Lung (tissue), 12 donors: ENCODE measurements around the gene RALGPS1. TPM values are rescaled to one million over a fixed set of nuclear protein-coding genes. Genes with fewer than 3 reads are reported as not detected.

Source experiments
- ATAC-seq: fragments of 200-7000 bp; cut with Tn5 transposase; one replicate; pipeline ENCODE4 v1.9.1; 2020; ENCODE audit warnings: moderate number of reproducible peaks; ENCODE audit not compliant: insufficient read depth, low FRiP score
- DNase-seq, 3 donors: peaks; one replicate each; pipeline ENCODE4 v3.0.0-alpha.2; 2013 to 2017
- H3K27ac ChIP-seq, 2 donors: one replicate each; pipeline ENCODE4 v1.5.1; 2013; ENCODE audit warnings: mild to moderate bottlenecking in 2 of 2, moderate library complexity in 2 of 2, control low read depth in 1 of 2, inconsistent platforms in 1 of 2, low read depth in 1 of 2, low read length in 1 of 2
- H3K27me3 ChIP-seq, 3 donors: one replicate each; pipeline ENCODE4 v1.5.1; 2013; ENCODE audit warnings: low read length in 2 of 3; ENCODE audit not compliant: control insufficient read depth in 3 of 3, insufficient read depth in 3 of 3
- H3K36me3 ChIP-seq, 4 donors: one replicate each; pipeline ENCODE4 v1.5.1; 2013; ENCODE audit warnings: low read length in 4 of 4, mild to moderate bottlenecking in 1 of 4, moderate library complexity in 1 of 4; ENCODE audit not compliant: control insufficient read depth in 4 of 4, insufficient read depth in 4 of 4
- H3K4me1 ChIP-seq, 5 donors: one replicate each; pipeline ENCODE4 v1.5.1; 2013; ENCODE audit warnings: low read length in 5 of 5, mild to moderate bottlenecking in 2 of 5, moderate library complexity in 1 of 5; ENCODE audit not compliant: control insufficient read depth in 5 of 5, insufficient read depth in 5 of 5
- H3K4me3 ChIP-seq: one replicate; pipeline ENCODE4 v1.5.1; 2013; ENCODE audit warnings: mild to moderate bottlenecking, control low read depth, moderate library complexity
- H3K9ac ChIP-seq, 2 donors: one replicate each; pipeline ENCODE4 v1.5.1; 2013; ENCODE audit warnings: low read length in 2 of 2, control low read depth in 1 of 2; ENCODE audit not compliant: insufficient read depth in 1 of 2
- H3K9me3 ChIP-seq, 4 donors: one replicate each; pipeline ENCODE4 v1.5.1; 2013; ENCODE audit warnings: low read length in 3 of 4, mild to moderate bottlenecking in 1 of 4, moderate library complexity in 1 of 4; ENCODE audit not compliant: control insufficient read depth in 4 of 4, insufficient read depth in 3 of 4
- CTCF ChIP-seq: IDR thresholded peaks from 2 replicates; pipeline ENCODE4 v1.5.1; 2012; ENCODE audit warnings: mild to moderate bottlenecking; ENCODE audit errors: control extremely low read depth, extremely low read depth
- WGBS, 2 donors: extraction: QIAGEN DNeasy Blood & Tissue Kit; methylation state at CpG; one replicate each; pipeline ENCODE4 v1.1.7; 2013; 5-methylcytosine and 5-hydroxymethylcytosine counted together
- polyA plus RNA-seq, 2 donors: library from polyadenylated mRNA; stranded (reverse); fragments of 200-250 nt; gene quantifications; one replicate each; pipeline ENCODE4 v1.2.1, GENCODE V29; 2013
- total RNA-seq, 2 donors: library from RNA; depleted of rRNA in 1 of 2; stranded (reverse); fragments of >200 nt in 1 of 2; gene quantifications; one replicate each; pipeline ENCODE4 v1.2.1, GENCODE V29; 2014 to 2021
- donor health status: control.
- donor health status: control.
- donor health status: Bipolar disorder and iron deficiency.
- donor health status: healthy.
- donor health status: DM: yes; HTN: yes; CAD: no.

The RALGPS1 gene
- total and polyA plus RNA-seq, 4 donors: 3.5 to 30.3 (median 11.9) TPM

GRCh38 chr9:127154390-127155191 lies 240.0 kb downstream of the RALGPS1 start:
- Histone ChIP-seq H3K9me3 (no peaks in the 10 kb centered on the region), H3K27me3 (no peaks in the 10 kb centered on the region), H3K36me3 (no peaks in the 10 kb centered on the region), H3K27ac (peak overlapping the region in 1 of 2 donors; percentile 55), H3K9ac (no peak overlapping the region), H3K4me1 (peaks cover 4 to 11% (median 7%) of the 10 kb centered on the region in 5 donors), H3K4me3 (no peak overlapping the region)
- DNase-seq (peak; percentile 42 to 71 (median 56)), ATAC-seq (peak; percentile 88)
- 43 to 64% methylated on average over 13 of the region's 13 CpGs for WGBS, 2 donors
- no peak for TF ChIP-seq CTCF

- no peak for ATAC-seq
- H3K9ac ChIP-seq: no peak overlapping the region
These were observed 240.9 kb downstream of the RALGPS1 start for GRCh38 chr9:127155314-127155960.

GRCh38 chr9:127158786-127159324 lies 244.3 kb downstream of the RALGPS1 start:
- DNase-seq (no peak), ATAC-seq (no peak)
- no peak overlapping the region for H3K4me3 ChIP-seq
- no peak overlapping the region for H3K9ac ChIP-seq
- no peaks in the 10 kb centered on the region for H3K36me3 ChIP-seq
- no peaks in the 10 kb centered on the region for H3K27me3 ChIP-seq
- no peak for TF ChIP-seq CTCF
- H3K4me1 ChIP-seq: peaks cover 5 to 16% (median 8%) of the 10 kb centered on the region in 5 donors
- H3K27ac ChIP-seq: no peak overlapping the region
- no peaks in the 10 kb centered on the region for H3K9me3 ChIP-seq
- WGBS, 2 donors: 88 to 95% methylated on average over 4 of the region's 4 CpGs

More at GRCh38 chr9:127155314-127155960, 240.9 kb downstream of the RALGPS1 start:
- Histone ChIP-seq H3K36me3 (no peaks in the 10 kb centered on the region), H3K27ac (peak overlapping the region in 1 of 2 donors; percentile 55), H3K27me3 (no peaks in the 10 kb centered on the region), H3K9me3 (no peaks in the 10 kb centered on the region), H3K4me1 (peaks cover 4 to 13% (median 7%) of the 10 kb centered on the region in 5 donors), H3K4me3 (no peak overlapping the region)
- WGBS, 2 donors: 67 to 92% methylated on average over 5 of the region's 5 CpGs
- DNase-seq: no peak
- no peak for TF ChIP-seq CTCF
